ENCODE results near the gene MOV10L1. TPM values are rescaled to one million over a fixed set of nuclear protein-coding genes. Genes with fewer than 3 reads are reported as not detected.

Gene MOV10L1
- polyA plus RNA-seq (ENCODE audit: insufficient read length in 10 of 10) = under 1 TPM; 0.12 to 0.61 (median 0.39) TPM
- long read RNA-seq, donor 1, partial matches to known transcripts = 11 of 40 reads
- long read RNA-seq, donor 1, other reads (novel, unspliced or antisense) = 29 of 40 reads
- long read RNA-seq, donor 2 = 0 reads
- long read RNA-seq, donor 3 = 0 reads
- long read RNA-seq, donor 4 = 0 reads
- long read RNA-seq, donor 5, partial matches to known transcripts = 238 of 351 reads
- long read RNA-seq, donor 5, other reads (novel, unspliced or antisense) = 113 of 351 reads
- long read RNA-seq, donor 6 = 0 reads
- long read RNA-seq, donor 7, partial matches to known transcripts = 210 of 210 reads
- long read RNA-seq, donor 7, other reads (novel, unspliced or antisense) = 0 of 210 reads
- long read RNA-seq, donor 8 = 0 reads
- long read RNA-seq, donor 9 = 0 reads

GRCh38 chr22:50089682-50090411 lies at the start of gene MOV10L1:
Gene MOV10L1, plus strand, starts transcription at chr22:50090006. Its CDS starts 83 bp downstream, at chr22:50090089.
- DNase-seq = peak in 2 of 3 donors; percentile 28 to 33

GRCh38 chr22:50040717-50041116 lies 49.1 kb upstream of the MOV10L1 start:
- DNase-seq = no peak

- DNase-seq = no peak
Measured at GRCh38 chr22:50041361-50042065, 48.3 kb upstream of the MOV10L1 start.

GRCh38 chr22:50044485-50045118 lies 45.2 kb upstream of the MOV10L1 start:
- DNase-seq = no peak

- no peak for DNase-seq
Measured at GRCh38 chr22:50045211-50046018, 44.4 kb upstream of the MOV10L1 start.

DNA sequence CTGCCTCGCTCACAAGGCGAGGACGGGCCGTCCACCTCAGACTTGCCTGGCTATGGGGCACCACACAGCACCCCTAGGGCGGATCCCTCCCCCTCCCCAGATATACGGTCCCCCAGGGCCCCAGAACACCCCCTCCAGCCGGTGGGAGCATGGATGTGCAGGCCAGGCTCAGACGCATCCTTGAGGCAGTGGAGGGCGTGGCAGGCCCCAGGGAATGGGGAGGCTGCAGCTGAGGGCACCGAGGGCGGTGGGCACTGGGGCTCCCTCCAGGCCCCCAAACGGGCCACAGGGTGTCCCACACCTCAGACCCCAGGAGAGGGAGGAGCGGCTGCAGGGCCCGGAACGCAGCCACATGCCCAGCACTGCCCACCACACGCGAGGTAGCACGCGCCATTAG lies 43.8 kb upstream of the MOV10L1 start:
- no peak for DNase-seq

GRCh38 chr22:50046481-50047245 lies 43.1 kb upstream of the MOV10L1 start:
- DNase-seq = no peak

DNA sequence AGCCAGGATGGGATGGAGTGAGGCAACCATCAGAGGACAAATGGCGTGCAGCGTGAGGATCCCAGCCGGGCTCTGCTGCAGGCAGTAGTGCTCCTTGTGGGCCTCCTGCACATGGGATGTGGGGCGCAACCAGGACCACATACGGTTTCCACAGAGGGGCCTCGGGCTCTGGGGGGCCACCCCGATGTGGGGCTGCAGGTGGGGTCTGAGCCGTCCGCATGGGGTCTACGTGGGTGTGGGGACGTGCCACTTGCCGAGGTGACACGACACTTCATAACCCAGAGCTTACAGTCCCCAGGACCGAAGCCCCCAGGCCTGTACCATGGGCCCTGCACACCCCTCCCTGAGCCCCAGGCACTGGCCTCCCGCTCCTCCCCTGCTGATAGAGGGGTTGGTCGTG lies 42.5 kb upstream of the MOV10L1 start:
- no peak for DNase-seq

- DNase-seq = peak in 1 of 3 donors; percentile 37
Measured at GRCh38 chr22:50048061-50048765, 41.6 kb upstream of the MOV10L1 start.

DNA sequence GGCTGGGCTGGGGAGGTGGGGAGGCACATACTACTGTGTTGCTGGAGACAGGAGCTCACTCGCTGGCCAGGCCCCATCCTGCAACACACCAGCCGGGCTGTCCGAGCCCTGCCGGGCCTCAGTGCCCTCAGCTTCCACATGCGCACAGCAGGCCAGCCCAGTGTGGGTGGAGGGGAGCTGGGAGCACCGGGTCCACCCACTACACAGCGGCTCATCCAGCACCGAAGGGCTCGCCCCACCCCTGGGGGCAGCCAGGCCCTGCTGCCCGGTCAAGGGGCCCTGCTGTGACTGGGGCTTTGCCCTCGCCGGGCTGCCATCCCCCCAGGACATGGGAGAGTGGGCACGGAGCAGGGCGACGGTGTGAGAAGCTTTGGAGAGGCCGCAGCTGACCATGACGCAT lies 41.0 kb upstream of the MOV10L1 start:
- no peak for DNase-seq

- DNase-seq = no peak
Measured at GRCh38 chr22:50049299-50050195, 40.3 kb upstream of the MOV10L1 start.

DNA sequence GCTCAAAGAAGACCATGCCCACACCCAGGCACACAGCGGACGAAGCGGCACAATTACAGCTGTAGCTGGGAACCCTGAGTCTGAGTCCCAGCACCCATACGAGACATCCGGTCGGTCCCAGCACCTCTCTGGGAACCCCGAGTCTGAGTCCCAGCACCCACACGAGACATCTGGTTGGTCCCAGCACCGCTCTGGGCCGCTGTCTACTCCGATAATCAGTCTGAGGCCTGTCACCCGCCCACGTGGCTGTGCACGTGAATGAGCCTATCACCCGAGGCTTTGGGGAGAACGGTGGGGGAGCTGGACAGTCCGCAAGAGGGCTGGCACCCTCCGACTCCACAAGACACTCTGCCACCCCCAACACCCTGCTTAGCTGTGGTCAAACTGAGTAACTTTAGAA lies 37.9 kb upstream of the MOV10L1 start:
- no peak for DNase-seq

- no peak for DNase-seq
Measured at GRCh38 chr22:50053861-50054260, 35.9 kb upstream of the MOV10L1 start.

GRCh38 chr22:50056214-50056972 lies 33.4 kb upstream of the MOV10L1 start:
- no peak for DNase-seq

DNA sequence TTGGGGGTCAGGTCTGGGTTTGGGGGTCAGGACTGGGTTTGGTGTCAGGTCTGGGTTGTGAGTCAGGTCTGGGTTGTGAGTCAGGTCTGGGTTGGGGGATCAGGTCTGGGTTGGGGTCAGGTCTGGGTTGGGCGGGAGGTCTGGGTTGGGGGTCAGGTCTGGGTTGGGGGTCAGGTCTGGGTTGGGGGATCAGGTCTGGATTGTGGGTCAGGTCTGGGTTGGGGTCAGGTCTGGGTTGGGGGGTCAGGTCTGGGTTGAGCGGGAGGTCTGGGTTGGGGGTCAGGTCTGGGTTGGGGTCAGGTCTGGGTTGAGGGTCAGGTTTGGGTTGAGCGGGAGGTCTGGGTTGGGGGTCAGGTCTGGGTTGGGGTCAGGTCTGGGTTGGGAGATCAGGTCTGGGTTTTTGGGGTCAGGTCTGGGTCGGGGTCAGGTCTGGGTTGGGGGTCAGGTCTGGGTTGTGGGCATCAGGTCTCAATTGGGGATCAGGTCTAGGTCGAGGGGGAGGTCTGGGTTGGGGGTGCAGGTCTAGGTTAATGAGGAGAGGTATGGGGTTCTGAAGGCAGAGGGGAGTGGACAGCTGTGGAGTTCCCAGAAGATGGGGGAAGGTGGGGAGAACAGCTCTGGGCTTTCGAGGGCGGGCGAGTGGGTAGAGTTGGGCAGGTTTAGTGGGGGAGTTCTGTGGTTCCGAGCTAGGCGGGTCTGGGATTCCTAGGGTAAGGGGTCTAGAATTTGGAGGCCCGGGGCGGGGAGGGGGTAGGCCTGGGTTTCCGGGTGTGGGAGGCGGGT lies 32.3 kb upstream of the MOV10L1 start:
- DNase-seq = no peak

- DNase-seq = no peak
Measured at GRCh38 chr22:50058061-50058905, 31.5 kb upstream of the MOV10L1 start, which contains the start of gene TTLL8. Gene TTLL8, minus strand, starts transcription at chr22:50058298.

All from muscle of back (tissue), 13 donors.